HepG2 (cell line): ENCODE results near the gene CPNE2. TPM values are rescaled to one million over a fixed set of nuclear protein-coding genes. Genes with fewer than 3 reads are reported as not detected.

Experiments used
- ELF1 ChIP-seq: sonication (generic); formaldehyde crosslinking; IDR thresholded peaks from 2 replicates; pipeline ENCODE4 v1.4.0; 2020; ENCODE audit warnings: missing genetic modification reagents
- HOMEZ ChIP-seq: IDR thresholded peaks from 2 replicates; pipeline ENCODE4 v1.6.1; 2016; ENCODE audit warnings: low read depth
- JDP2 ChIP-seq: sonication (generic); formaldehyde crosslinking; IDR thresholded peaks from 2 replicates; pipeline ENCODE4 v1.8.1; 2022; ENCODE audit warnings: missing genetic modification reagents, borderline replicate concordance
- KLF11 ChIP-seq: IDR thresholded peaks from 2 replicates; pipeline ENCODE4 v1.6.1; 2016; ENCODE audit warnings: missing compliant biosample characterization
- RFXAP ChIP-seq: sonication (generic); formaldehyde crosslinking; IDR thresholded peaks from 2 replicates; pipeline ENCODE4 v1.4.0; 2020; ENCODE audit warnings: missing genetic modification reagents, borderline replicate concordance
- SALL2 ChIP-seq: sonication (generic); formaldehyde crosslinking; IDR thresholded peaks from 2 replicates; pipeline ENCODE4 v1.8.1; 2023; ENCODE audit warnings: mild to moderate bottlenecking, missing genetic modification reagents, inconsistent platforms
- TAF1 ChIP-seq: sonication (generic); formaldehyde crosslinking; IDR thresholded peaks from 2 replicates; pipeline ENCODE4 v1.4.0; 2020; ENCODE audit warnings: missing genetic modification reagents
- TARDBP ChIP-seq: sonication (generic); formaldehyde crosslinking; IDR thresholded peaks from 2 replicates; pipeline ENCODE4 v1.8.0; 2022; ENCODE audit warnings: mild to moderate bottlenecking, missing genetic modification reagents
- TEAD3 ChIP-seq: optimal IDR thresholded peaks from 2 replicates; pipeline ENCODE3; 2016; ENCODE audit warnings: borderline replicate concordance
- THAP11 ChIP-seq: IDR thresholded peaks from 2 replicates; pipeline ENCODE4 v1.6.1; 2016; ENCODE audit warnings: missing biosample characterization, missing genetic modification reagents
- THAP9 ChIP-seq: sonication (generic); formaldehyde crosslinking; IDR thresholded peaks from 2 replicates; pipeline ENCODE4; 2020; ENCODE audit warnings: missing genetic modification reagents, mild to moderate bottlenecking, borderline replicate concordance
- ZKSCAN5 ChIP-seq: sonication (generic); formaldehyde crosslinking; IDR thresholded peaks from 2 replicates; pipeline ENCODE4 v1.5.1; 2020; ENCODE audit warnings: mild to moderate bottlenecking, missing genetic modification reagents
- ZNF280B ChIP-seq: sonication (generic); formaldehyde crosslinking; IDR thresholded peaks from 2 replicates; pipeline ENCODE4 v1.5.0; 2020; ENCODE audit warnings: missing genetic modification reagents, mild to moderate bottlenecking, borderline replicate concordance
- ZNF282 ChIP-seq: fragments of 450-650 bp; IDR thresholded peaks from 2 replicates; pipeline ENCODE4 v1.6.1; 2018; ENCODE audit not compliant: partially characterized antibody
- ZNF350 ChIP-seq: sonication (generic); formaldehyde crosslinking; IDR thresholded peaks from 2 replicates; pipeline ENCODE4 v1.4.0; 2020; ENCODE audit warnings: mild to moderate bottlenecking, low read depth, missing genetic modification reagents, borderline replicate concordance
- ZNF616 ChIP-seq: sonication (generic); formaldehyde crosslinking; IDR thresholded peaks from 2 replicates; pipeline ENCODE4 v1.5.0; 2020; ENCODE audit warnings: low read depth, mild to moderate bottlenecking, missing genetic modification reagents
- ZNF674 ChIP-seq: sonication (generic); formaldehyde crosslinking; IDR thresholded peaks from 2 replicates; pipeline ENCODE4 v1.5.0; 2020; ENCODE audit warnings: low read depth, mild to moderate bottlenecking, missing genetic modification reagents
- ZNF713 ChIP-seq: sonication (generic); formaldehyde crosslinking; IDR thresholded peaks from 2 replicates; pipeline ENCODE4 v1.4.0; 2020; ENCODE audit warnings: mild to moderate bottlenecking, missing genetic modification reagents
- polyA plus RNA-seq, 8 experiments: library from polyadenylated mRNA; depleted of rRNA in 3 of 8; stranded (reverse) in 7 of 8; unstranded in 1 of 8; fragments of >200 nt; fragmentation: Illumina TruSeq in 4 of 8; extraction: Trizol in 4 of 8; gene quantifications; 2 replicates each; pipeline versions ENCODE4 v1.2.1 to v1.2.3, GENCODE V29; 2011 to 2016; ENCODE audit warnings: low read depth in 4 of 8, missing spikeins in 1 of 8, mixed read lengths in 1 of 8; ENCODE audit not compliant: insufficient read depth in 1 of 8
- total RNA-seq, 5 experiments: library from RNA; depleted of rRNA; stranded (reverse); fragments of >200 nt; fragmentation: Illumina TruSeq; extraction: Trizol; gene quantifications; 2 replicates each; pipeline ENCODE4 v1.2.3, GENCODE V29; 2016; ENCODE audit warnings: low read depth in 1 of 5
- TF ChIP-seq, protein P1 (sequence below): sonication (generic); formaldehyde crosslinking; IDR thresholded peaks from 2 replicates; pipeline ENCODE4 v1.4.0; 2020; ENCODE audit warnings: mild to moderate bottlenecking, missing genetic modification reagents

CPNE2 gene
- total and polyA plus RNA-seq, 2 of the 13 experiments (the other 11 are each of a cell fraction or from before 2014, with no cell fraction given) = 10.6 to 23.3 TPM

- TF ChIP-seq THAP9 (peak; percentile 78), TEAD3 (CRISPR knock-in tag) (no peak), HOMEZ (CRISPR knock-in tag) (peak; percentile 81), ZKSCAN5 (CRISPR knock-in tag) (peak; percentile 75; the same call in 1 of the 2 replicates), ELF1 (CRISPR knock-in tag) (peak; percentile 93), RFXAP (peak; percentile 78; the same call in 1 of the 2 replicates), ZNF674 (CRISPR knock-in tag) (no peak), ZNF616 (CRISPR knock-in tag) (peak; percentile 89; the same call in 1 of the 2 replicates), ZNF282 (no peak), TAF1 (CRISPR knock-in tag) (peak; percentile 97), THAP11 (CRISPR knock-in tag) (peak; percentile 81), ZNF350 (CRISPR knock-in tag) (peak; percentile 43; the same call in 1 of the 2 replicates), TARDBP (CRISPR knock-in tag) (no peak), ZNF280B (peak; percentile 95), SALL2 (CRISPR knock-in tag) (peak; percentile 12), ZNF713 (CRISPR knock-in tag) (0 out of 2 replicates have a peak, but pooled peaks have one; percentile 50), KLF11 (CRISPR knock-in tag) (peak; percentile 61; the same call in 1 of the 2 replicates), JDP2 (CRISPR knock-in tag) (no peak; the same call in 1 of the 2 replicates)
- TF ChIP-seq, protein P1, sequence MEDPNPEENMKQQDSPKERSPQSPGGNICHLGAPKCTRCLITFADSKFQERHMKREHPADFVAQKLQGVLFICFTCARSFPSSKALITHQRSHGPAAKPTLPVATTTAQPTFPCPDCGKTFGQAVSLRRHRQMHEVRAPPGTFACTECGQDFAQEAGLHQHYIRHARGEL (CRISPR knock-in tag) = no peak
Observed at GRCh38 chr16:57185945-57186871, 93.8 kb downstream of the CPNE2 start, which contains the start of the genes PSME3IP1 and RSPRY1 (continued).
